DMS 273 (cell line): Measurements from ENCODE around the gene CDH18.

Experiments used
- DNase-seq: peaks from one replicate; lab custom pipeline; 2025; ENCODE audit not compliant: unreplicated experiment; lab: John Stamatoyannopoulos, UW

Gene CDH18

GRCh38 chr5:19751326-19751725 lies 236.7 kb downstream of the CDH18 start:
- no peak for DNase-seq

GRCh38 chr5:19745247-19745646 lies 242.8 kb downstream of the CDH18 start:
- no peak for DNase-seq

DNA sequence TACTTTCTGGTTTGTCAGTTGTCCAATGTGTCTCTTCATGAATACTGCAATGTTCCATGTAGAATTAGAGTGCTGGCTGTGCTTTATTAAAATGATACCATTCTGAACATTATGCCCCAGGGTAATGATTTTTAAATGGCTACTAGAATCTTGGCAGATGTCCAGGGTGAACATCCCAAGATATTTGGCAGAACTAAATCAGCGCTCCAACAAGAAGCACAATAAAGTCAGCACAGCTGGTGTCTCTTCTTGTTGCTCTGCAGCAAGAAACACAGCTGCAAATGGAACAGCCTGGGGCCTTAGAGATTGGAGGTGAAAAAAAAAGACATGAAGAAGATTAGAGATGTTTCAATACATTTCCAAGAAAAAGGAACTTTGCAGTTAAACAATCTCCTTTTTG lies 248.3 kb downstream of the CDH18 start:
- DNase-seq, result peak; percentile 45

- DNase-seq, result no peak
Measured at GRCh38 chr5:19734776-19735175, 253.2 kb downstream of the CDH18 start.

DNA sequence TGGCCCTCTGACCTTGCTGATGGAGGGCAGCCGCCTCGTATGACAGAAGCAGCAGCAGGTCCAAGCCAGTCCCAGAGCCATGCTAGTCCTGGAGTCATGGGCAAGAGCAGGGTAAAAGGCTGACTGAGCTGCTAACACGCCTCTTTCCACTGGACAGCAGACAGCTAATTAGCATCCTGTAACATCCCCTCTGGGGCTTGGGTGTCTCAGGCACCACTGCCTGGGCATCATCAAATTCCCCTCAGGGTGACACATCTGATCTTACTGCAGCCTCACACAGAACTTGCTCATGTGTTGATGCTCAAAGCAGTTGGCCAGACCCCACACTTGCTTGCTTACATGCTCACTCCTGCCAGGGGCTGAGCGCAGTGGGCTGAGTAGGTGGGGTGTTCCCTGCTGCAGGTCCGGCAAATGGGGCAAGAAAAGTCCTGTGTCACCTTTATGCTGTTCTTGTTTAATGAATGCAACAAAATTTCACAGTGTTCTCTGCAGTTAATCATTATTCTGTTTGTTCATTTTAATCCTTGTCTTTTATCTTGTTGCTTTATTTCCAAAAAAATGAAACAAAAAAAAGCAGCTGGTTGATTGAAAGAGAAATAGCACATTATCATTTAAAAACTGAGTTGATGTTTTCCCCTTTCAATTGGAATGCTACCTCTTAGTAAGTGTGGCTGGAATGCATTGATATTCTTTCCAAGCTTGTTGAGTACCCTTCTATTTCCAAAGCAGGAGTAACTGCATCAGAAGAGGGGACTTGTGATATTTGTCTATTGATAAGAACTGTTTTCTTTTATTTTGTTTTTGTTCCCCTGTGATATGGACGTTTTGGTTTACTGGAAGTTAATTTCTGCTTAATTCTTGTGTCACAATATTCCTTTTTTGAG lies 254.1 kb downstream of the CDH18 start:
- no peak for DNase-seq

DNA sequence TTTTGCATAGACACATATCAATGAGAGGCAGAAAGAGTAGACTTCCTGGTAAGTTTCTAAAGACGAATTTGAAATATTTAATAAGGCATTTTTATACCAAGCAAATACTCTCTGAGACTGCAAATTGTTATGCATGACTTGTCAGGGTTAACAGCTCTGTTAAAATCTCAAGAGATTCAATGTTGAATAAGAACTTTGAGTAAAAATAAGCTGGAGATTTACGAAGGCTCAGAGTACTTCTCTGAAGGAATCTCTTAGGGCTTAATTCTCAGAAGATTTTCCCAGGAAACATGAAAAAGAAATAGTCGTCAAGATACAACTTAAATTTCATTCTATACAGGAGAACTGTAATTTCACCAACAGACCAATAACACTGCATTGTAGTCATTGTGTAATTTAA lies 259.4 kb downstream of the CDH18 start:
- no peak for DNase-seq

GRCh38 chr5:19719109-19719508 lies 268.9 kb downstream of the CDH18 start:
- no peak for DNase-seq

DNA sequence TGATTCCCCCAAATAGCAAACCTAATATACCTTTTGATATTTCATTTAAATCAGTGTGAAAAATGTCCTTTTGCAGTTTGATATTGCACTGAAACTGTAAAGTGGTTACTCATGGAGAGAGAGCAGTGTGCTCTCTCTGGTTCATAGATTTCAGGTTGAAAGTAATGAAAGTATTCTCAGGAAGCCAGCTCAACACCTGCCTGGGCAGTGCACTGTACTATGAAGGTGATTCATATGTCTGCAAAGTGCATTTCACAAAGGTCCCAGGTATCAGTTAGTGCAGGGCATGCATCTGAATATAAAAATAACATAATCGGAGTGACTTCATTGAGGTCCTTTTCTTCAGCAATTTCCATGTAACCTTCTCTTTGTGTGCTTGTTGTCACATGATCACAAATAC lies 274.3 kb downstream of the CDH18 start:
- DNase-seq, result no peak

DNA sequence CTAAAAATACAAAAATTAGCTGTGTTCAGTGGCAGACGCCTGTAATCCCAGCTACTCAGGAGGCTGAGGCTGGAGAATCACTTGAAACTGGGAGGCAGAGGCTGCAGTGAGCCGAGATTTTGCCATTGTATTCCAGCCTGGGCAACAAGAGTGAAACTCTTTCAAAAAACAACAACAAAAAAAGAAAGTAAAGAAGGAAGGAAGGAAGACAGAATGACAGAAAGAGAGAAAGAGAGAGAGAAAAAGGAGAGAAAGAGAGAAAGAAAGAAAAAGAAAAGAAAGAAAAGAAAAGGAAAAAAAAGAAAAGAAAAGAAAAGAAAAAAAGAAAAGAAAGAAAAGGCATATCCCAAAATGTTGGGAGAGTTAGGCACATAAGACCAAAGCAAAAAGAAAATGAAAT lies 278.6 kb downstream of the CDH18 start:
- no peak for DNase-seq

GRCh38 chr5:19706776-19707175 lies 281.2 kb downstream of the CDH18 start:
- no peak for DNase-seq

- DNase-seq, result no peak
Measured at GRCh38 chr5:19701731-19702130, 286.3 kb downstream of the CDH18 start.

- no peak for DNase-seq
Measured at GRCh38 chr5:19694949-19695611, 292.9 kb downstream of the CDH18 start.

GRCh38 chr5:19690978-19691377 lies 297.0 kb downstream of the CDH18 start:
- DNase-seq, result no peak

- no peak for DNase-seq
Measured at GRCh38 chr5:19685473-19685872, 302.5 kb downstream of the CDH18 start.

- no peak for DNase-seq
Measured at GRCh38 chr5:19676895-19677294, 311.1 kb downstream of the CDH18 start.

DNA sequence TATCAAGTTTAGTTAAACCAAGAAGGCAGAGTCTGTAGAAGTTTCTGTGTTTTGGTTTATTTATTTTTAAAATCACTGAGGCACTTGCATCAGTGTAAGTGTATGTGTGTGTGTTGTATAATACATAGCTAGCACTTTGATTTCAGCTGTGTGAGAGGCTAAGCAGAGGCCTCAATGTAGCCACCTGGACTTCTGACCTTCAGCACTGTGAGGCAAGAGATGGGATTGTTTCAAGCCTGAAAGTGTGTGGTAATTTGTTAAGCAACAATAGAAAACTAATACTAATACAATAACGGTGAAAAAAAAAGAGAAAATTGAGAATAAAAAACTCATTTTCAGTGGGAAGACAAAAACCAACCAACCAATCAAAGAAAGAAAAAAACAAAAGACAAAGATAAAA lies 327.3 kb downstream of the CDH18 start:
- DNase-seq, result no peak

- DNase-seq, result no peak
Measured at GRCh38 chr5:19655627-19656026, 332.4 kb downstream of the CDH18 start.

GRCh38 chr5:19638461-19638860 lies 349.5 kb downstream of the CDH18 start:
- DNase-seq, result no peak

GRCh38 chr5:19630876-19631275 lies 357.1 kb downstream of the CDH18 start:
- no peak for DNase-seq

- no peak for DNase-seq
Measured at GRCh38 chr5:19626211-19626610, 361.8 kb downstream of the CDH18 start.

DNA sequence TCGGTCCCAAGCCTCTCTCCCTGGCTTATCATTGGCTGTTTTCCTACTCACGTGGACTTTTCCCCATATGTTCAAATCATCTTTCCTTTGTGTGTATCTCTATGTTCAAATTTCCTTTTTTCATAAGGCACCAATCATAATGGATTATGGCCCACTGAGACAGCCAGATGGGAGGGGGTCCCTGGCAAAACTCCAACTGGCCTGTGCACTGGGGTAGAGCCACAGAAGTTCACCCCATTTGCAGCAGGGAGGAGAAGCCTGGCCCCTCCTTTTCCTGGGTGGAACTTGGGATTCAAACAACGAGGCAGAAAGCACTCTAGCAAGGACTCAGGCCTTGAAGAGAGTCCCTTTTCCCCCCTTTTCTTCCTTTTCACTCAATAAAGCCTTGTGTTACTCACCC lies 362.4 kb downstream of the CDH18 start:
- DNase-seq, result no peak

GRCh38 chr5:19619571-19619970 lies 368.4 kb downstream of the CDH18 start:
- no peak for DNase-seq
